Gastrocnemius medialis (tissue), 4 donors: Measurements from ENCODE around the gene FXYD4. TPM values are rescaled to one million over a fixed set of nuclear protein-coding genes. Genes with fewer than 3 reads are reported as not detected.
A peak's percentile ranks its signal among the peaks of the same experiment; 100 is the strongest.

ENCODE experiments used
- ATAC-seq, 2 donors: fragments of 150-250 bp; one replicate each; pipeline ENCODE4 v1.9.1; 2016
- DNase-seq, 2 donors: peaks; one replicate each; pipeline ENCODE4 v3.0.0-alpha.2; 2019
- H3K27ac ChIP-seq, 4 donors: fragments of 200-600 bp; sonication (generic); 1 replicate in 1 of 4; 2 replicates in 3 of 4; pipeline ENCODE4 v1.5.1; 2016 to 2018; ENCODE audit warnings: mild to moderate bottlenecking in 2 of 4, moderate library complexity in 1 of 4
- H3K27me3 ChIP-seq, 3 donors: fragments of 200-600 bp; sonication (generic) in 2 of 3; 1 replicate in 1 of 3; 2 replicates in 2 of 3; pipeline versions ENCODE4 v1.5.1 to v1.6.0; 2016 to 2019; ENCODE audit warnings: mild to moderate bottlenecking in 1 of 3, moderate library complexity in 1 of 3
- H3K36me3 ChIP-seq, 2 donors: fragments of 200-600 bp; sonication (generic) in 1 of 2; one replicate each; pipeline ENCODE4 v1.5.1; 2017 to 2018
- H3K4me1 ChIP-seq, 2 donors: fragments of 200-600 bp; sonication (generic) in 1 of 2; one replicate each; pipeline ENCODE4 v1.5.1; 2016 to 2017; ENCODE audit warnings: mild to moderate bottlenecking in 2 of 2
- H3K4me3 ChIP-seq, 4 donors: fragments of 200-600 bp; sonication (generic) in 3 of 4; 1 replicate in 1 of 4; 2 replicates in 3 of 4; pipeline ENCODE4 v1.5.1; 2016 to 2019; ENCODE audit warnings: mild to moderate bottlenecking in 2 of 4
- H3K9me3 ChIP-seq, 3 donors: fragments of 200-600 bp; sonication (generic) in 2 of 3; 1 replicate in 1 of 3; 2 replicates in 2 of 3; pipeline ENCODE4 v1.5.1; 2016 to 2019
- POLR2A ChIP-seq, 2 donors: fragments of 450-650 bp; IDR thresholded peaks; one replicate each; pipeline ENCODE4 v1.6.1; 2017; ENCODE audit warnings: antibody characterized with exemption in 2 of 2, mild to moderate bottlenecking in 2 of 2, moderate library complexity in 2 of 2
- in situ Hi-C, 4 donors: fragments of 200-750 bp; cut with MboI; loops; one replicate each; pipeline versions ENCODE4 v1.15.0 to v1.8.0; 2017; ENCODE audit warnings: low sequenced_read_pairs in 4 of 4
- intact Hi-C: fragments of 100-400 bp; cut with DNase I; formaldehyde crosslinking; loops from one replicate; pipeline ENCODE4 v1.15.1; 2023; ENCODE audit warnings: low total_unique reads
- total RNA-seq, 4 donors: library from RNA; depleted of rRNA; stranded (reverse); fragments of >200 nt; gene quantifications; one replicate each; pipeline versions ENCODE4 v1.1.0 to v1.2.3, GENCODE V29; 2016
- TF ChIP-seq, protein P1 (sequence below), 5 experiments: fragments of 450-650 bp in 3 of 5; fragments of 200-600 bp in 2 of 5; sonication (generic) in 2 of 5; IDR thresholded peaks in 4 of 5; conservative IDR thresholded peaks in 1 of 5; 1 replicate in 4 of 5; 2 replicates in 1 of 5; pipeline ENCODE4 v1.5.1; 2016 to 2019; ENCODE audit warnings: antibody characterized with exemption in 5 of 5, mild to moderate bottlenecking in 3 of 5, moderate library complexity in 3 of 5

Gene FXYD4
- total RNA-seq, 4 donors from 2014 or later, result not detected

DNA sequence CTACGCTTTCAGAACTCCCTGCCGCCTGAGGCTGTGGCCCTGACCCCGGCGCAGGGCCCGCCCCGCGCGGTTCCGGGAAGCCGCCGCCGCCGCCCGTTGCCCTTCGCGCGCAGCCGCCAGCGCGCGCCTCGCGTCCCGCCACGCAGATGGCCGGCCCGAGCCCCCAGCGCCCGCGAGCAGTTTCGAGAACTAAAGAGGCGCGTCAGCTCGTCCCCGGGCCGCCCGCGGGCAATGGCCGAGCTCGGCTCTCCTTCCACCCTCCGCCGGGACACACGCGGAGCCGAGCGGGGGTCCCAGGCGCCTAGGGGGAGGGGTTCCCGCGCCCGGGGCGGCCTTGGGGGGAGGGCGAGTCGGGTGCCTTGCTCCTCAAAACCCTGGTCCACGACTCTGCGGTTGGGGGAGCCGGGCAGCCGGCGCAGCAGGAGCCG lies 35.7 kb downstream of the FXYD4 start:
- Histone ChIP-seq H3K4me1 (peaks cover 24 to 43% of the 10 kb centered on the region in 2 donors), H3K9me3 (no peaks in the 10 kb centered on the region), H3K4me3 (peak overlapping the region; percentile 69 to 90 (median 84)), H3K27ac (peak overlapping the region; percentile 95 to 98 (median 96)), H3K36me3 (no peaks in the 10 kb centered on the region), H3K27me3 (no peaks in the 10 kb centered on the region)
- intact Hi-C loops, result loop anchor here (1.0 to 5.0 kb wide), 2 partner anchors 10 to 1570 kb away; partner anchors contain the start of gene DEPP1
- ATAC-seq (peak; percentile 25 to 26), DNase-seq (peak in 1 of 2 donors; percentile 26)
- no peak for TF ChIP-seq POLR2A (IDR thresholded peaks at IDR 0.05)
- TF ChIP-seq, protein P1, sequence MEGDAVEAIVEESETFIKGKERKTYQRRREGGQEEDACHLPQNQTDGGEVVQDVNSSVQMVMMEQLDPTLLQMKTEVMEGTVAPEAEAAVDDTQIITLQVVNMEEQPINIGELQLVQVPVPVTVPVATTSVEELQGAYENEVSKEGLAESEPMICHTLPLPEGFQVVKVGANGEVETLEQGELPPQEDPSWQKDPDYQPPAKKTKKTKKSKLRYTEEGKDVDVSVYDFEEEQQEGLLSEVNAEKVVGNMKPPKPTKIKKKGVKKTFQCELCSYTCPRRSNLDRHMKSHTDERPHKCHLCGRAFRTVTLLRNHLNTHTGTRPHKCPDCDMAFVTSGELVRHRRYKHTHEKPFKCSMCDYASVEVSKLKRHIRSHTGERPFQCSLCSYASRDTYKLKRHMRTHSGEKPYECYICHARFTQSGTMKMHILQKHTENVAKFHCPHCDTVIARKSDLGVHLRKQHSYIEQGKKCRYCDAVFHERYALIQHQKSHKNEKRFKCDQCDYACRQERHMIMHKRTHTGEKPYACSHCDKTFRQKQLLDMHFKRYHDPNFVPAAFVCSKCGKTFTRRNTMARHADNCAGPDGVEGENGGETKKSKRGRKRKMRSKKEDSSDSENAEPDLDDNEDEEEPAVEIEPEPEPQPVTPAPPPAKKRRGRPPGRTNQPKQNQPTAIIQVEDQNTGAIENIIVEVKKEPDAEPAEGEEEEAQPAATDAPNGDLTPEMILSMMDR (IDR thresholded peaks at IDR 0.05 in 4 of 5, conservative IDR thresholded peaks at IDR 0.05 in 1 of 5), result no peak
- in situ Hi-C loops, result loop anchor here in 2 of 4 donors (25.0 kb wide), 1 partner anchor 1580 kb away; the partner anchor contains the start of gene DEPP1 (in 2 of the 2)

DNA sequence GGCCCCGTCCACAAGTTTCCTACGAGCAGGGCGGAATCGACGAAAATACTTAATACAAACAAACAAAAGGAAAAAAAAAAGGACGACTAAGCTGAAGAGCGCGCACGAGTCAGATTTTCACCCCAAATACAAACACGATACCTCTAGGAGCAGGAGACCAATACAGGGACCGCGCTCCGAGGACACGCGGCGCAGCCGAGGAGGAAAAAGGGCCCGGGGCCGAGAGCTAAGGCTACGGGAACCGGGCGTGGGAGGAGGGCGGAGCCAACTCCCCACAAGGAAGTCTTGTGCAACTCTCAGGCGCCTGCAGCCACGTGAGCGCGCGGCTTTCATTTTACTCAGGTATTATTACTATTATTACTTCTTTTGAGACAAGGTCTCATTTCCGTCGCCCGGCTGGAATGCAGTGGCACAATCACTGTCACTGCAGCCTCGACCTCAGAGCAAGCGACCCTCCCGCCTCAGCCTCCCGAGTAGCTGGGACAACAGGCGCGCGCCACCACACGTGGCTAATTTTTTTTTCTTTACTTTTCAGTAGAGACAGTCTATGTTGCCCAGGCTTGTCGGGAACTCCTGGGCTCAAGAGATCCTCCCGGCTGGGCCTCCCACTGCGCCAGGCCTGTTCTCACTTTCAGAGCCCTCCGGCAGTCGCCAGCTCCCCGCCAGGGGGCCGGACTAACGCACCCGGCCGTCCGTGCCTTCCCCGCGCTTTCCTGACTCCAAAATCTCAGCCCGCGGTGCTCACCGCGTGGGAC lies 36.3 kb downstream of the FXYD4 start:
- H3K27me3 ChIP-seq, result no peaks in the 10 kb centered on the region
- no peaks in the 10 kb centered on the region for H3K36me3 ChIP-seq
- intact Hi-C loops, result loop anchor here (1.0 to 5.0 kb wide), 2 partner anchors 10 to 1570 kb away; partner anchors contain the start of gene DEPP1
- peaks cover 24 to 37% of the 10 kb centered on the region in 2 donors for H3K4me1 ChIP-seq
- peak overlapping the region; percentile 69 to 90 (median 84) for H3K4me3 ChIP-seq
- peak overlapping the region; percentile 95 to 98 (median 96) for H3K27ac ChIP-seq
- no peaks in the 10 kb centered on the region for H3K9me3 ChIP-seq
- ATAC-seq, result peak; percentile 76 to 82
- in situ Hi-C loops, result loop anchor here in 2 of 4 donors (25.0 kb wide), 1 partner anchor 1580 kb away; the partner anchor contains the start of gene DEPP1 (in 2 of the 2)
- DNase-seq, result peak; percentile 90 to 91
- peak; percentile 82 to 87 for TF ChIP-seq POLR2A (IDR thresholded peaks at IDR 0.05)
- TF ChIP-seq, protein P1 (IDR thresholded peaks at IDR 0.05 in 4 of 5, conservative IDR thresholded peaks at IDR 0.05 in 1 of 5), result peak in 4 of 5 experiments; percentile 32 to 54 (median 47)

DNA sequence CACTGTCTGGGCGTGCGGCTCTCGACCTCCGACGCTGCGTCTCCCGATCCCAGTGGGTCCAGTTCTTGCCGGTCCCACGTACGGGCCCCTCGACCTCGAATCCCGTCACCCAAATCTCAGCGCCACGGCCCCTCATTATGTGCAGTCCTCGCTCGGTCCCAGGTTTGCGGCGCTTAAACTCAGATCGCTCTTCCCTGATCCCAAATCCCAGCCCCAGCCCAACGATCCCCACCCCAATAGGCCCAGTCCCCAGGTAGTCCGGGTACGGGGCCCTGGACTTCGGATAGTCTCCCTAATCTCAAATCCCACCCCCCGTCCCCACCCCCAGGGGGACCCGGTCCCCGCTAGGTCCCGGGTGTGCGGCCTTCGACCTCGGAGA lies 36.9 kb downstream of the FXYD4 start:
- Histone ChIP-seq H3K27me3 (no peaks in the 10 kb centered on the region), H3K4me3 (peak overlapping the region; percentile 69 to 90 (median 84)), H3K27ac (peak overlapping the region; percentile 95 to 98 (median 96)), H3K4me1 (peaks cover 24 to 32% of the 10 kb centered on the region in 2 donors), H3K36me3 (no peaks in the 10 kb centered on the region), H3K9me3 (no peaks in the 10 kb centered on the region)
- TF ChIP-seq POLR2A (IDR thresholded peaks at IDR 0.05), result no peak
- TF ChIP-seq, protein P1 (IDR thresholded peaks at IDR 0.05 in 4 of 5, conservative IDR thresholded peaks at IDR 0.05 in 1 of 5), result peak in 2 of 5 experiments; percentile 3 to 4
- intact Hi-C loops (loop anchor here (5.0 kb wide), 1 partner anchor 1569 kb away; the partner anchor contains the start of gene DEPP1), in situ Hi-C loops (loop anchor here in 2 of 4 donors (25.0 kb wide), 1 partner anchor 1579 kb away; the partner anchor contains the start of gene DEPP1 (in 2 of the 2))
- ATAC-seq, result no peak
- DNase-seq, result no peak

DNA sequence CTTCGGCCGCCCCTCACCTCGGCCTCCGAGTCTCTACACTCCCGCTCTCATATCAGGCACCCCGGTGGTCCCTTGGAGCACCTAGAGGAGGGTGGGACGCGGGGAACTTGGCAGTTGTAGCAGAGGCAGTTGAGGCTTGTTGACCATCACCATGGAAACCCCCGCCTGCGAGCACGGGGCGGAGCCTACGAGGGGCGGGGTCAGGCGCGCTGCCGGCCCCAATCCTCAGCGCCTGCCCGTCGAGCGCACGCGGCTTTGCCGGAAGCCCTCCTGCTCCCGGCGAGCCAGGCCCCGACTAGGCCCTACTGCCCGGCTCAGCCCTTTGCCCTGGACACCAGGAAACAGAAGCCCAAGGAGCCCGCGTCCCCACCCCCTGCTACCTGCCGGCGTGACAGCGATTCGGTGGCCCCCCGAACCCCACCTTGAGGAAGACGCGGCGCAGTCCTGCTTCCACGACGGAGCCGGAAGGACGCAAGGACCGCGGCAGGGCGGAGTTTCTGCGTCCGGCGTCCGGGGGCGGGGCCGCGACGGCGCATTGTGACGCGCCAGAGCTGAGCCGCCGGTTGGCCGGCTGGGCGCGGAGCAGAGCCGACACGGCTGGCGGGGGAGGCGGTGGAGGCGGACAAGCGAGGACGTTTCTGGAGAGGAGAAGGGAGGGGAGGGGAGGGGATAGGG lies 37.4 kb downstream of the FXYD4 start, which contains the start of gene HNRNPF:
Gene HNRNPF, minus strand, starts transcription at position 477 of the 675 bp plus-strand sequence. CDS start 21,302 bp downstream, outside the sequence.
- peaks cover 24 to 26% of the 10 kb centered on the region in 2 donors for H3K4me1 ChIP-seq
- peak within 1 kb of the TSS; percentile 95 to 98 (median 96) for H3K27ac ChIP-seq
- peak; percentile 85 to 93 for DNase-seq
- intact Hi-C loops (loop anchor here (1.0 to 5.0 kb wide), 3 partner anchors 11 to 1568 kb away; partner anchors contain the start of genes DEPP1 and ZNF487), in situ Hi-C loops (loop anchor here in 2 of 4 donors (25.0 kb wide), 1 partner anchor 1578 kb away; the partner anchor contains the start of gene DEPP1 (in 2 of the 2))
- TF ChIP-seq POLR2A (IDR thresholded peaks at IDR 0.05), result peak; percentile 97 to 98
- TF ChIP-seq, protein P1 (IDR thresholded peaks at IDR 0.05 in 4 of 5, conservative IDR thresholded peaks at IDR 0.05 in 1 of 5), result no peak
- peak; percentile 83 for ATAC-seq
- H3K36me3 ChIP-seq, result no peaks in the 10 kb centered on the region
- H3K27me3 ChIP-seq, result no peaks in the 10 kb centered on the region
- peak within 1 kb of the TSS; percentile 69 to 90 (median 84) for H3K4me3 ChIP-seq
- H3K9me3 ChIP-seq, result no peaks in the 10 kb centered on the region
